GM23338 (cell line): Measurements from ENCODE around the gene NPHP4. TPM values are rescaled to one million over a fixed set of nuclear protein-coding genes. Genes with fewer than 3 reads are reported as not detected.

Source experiments
- ATAC-seq: fragments of 200-7000 bp; cut with Tn5 transposase; 3 replicates; pipeline ENCODE4 v1.9.1; 2020
- DNase-seq: peaks from one replicate; pipeline ENCODE4 v3.0.0-alpha.2; 2015; ENCODE audit warnings: low spot score
- H2AFZ ChIP-seq: fragments of 200-600 bp; sonication (generic); 2 replicates; pipeline ENCODE4 v1.8.0; 2016; ENCODE audit warnings: antibody characterized with exemption, mild to moderate bottlenecking, moderate library complexity
- H3F3A ChIP-seq: fragments of 200-600 bp; sonication (generic); replicated peaks from 2 replicates; pipeline ENCODE4 v1.8.0; 2017; ENCODE audit warnings: antibody characterized with exemption, mixed run types, low read depth
- H3K27ac ChIP-seq: fragments of 200-600 bp; sonication (generic); 2 replicates; pipeline ENCODE4 v1.6.1; 2016; ENCODE audit warnings: low read depth
- H3K27me3 ChIP-seq: fragments of 200-600 bp; sonication (generic); 2 replicates; pipeline ENCODE4 v1.8.0; 2016; ENCODE audit warnings: mild to moderate bottlenecking, mixed run types, moderate library complexity; ENCODE audit not compliant: insufficient read depth
- H3K36me3 ChIP-seq: fragments of 200-600 bp; sonication (generic); 2 replicates; pipeline ENCODE4 v1.8.0; 2016; ENCODE audit warnings: mild to moderate bottlenecking; ENCODE audit not compliant: insufficient read depth
- H3K4me1 ChIP-seq: fragments of 200-600 bp; sonication (generic); 2 replicates; pipeline ENCODE4 v1.8.0; 2016; ENCODE audit warnings: mild to moderate bottlenecking, moderate library complexity; ENCODE audit not compliant: insufficient read depth
- H3K4me2 ChIP-seq: fragments of 200-600 bp; sonication (generic); 2 replicates; pipeline ENCODE4 v1.7.1; 2017; ENCODE audit warnings: mixed run types
- H3K4me3 ChIP-seq: fragments of 200-600 bp; sonication (generic); 2 replicates; pipeline ENCODE4 v1.6.1; 2016; ENCODE audit warnings: mixed run types
- H3K79me2 ChIP-seq: fragments of 200-600 bp; sonication (generic); replicated peaks from 2 replicates; pipeline ENCODE4 v1.8.0; 2017; ENCODE audit warnings: mild to moderate bottlenecking; ENCODE audit not compliant: insufficient read depth
- H3K9me2 ChIP-seq: fragments of 200-600 bp; sonication (generic); 2 replicates; pipeline ENCODE4 v1.8.0; 2017; ENCODE audit not compliant: insufficient read depth
- H4K20me1 ChIP-seq: fragments of 200-600 bp; sonication (generic); replicated peaks from 2 replicates; pipeline ENCODE4 v1.8.0; 2017; ENCODE audit warnings: mild to moderate bottlenecking; ENCODE audit not compliant: insufficient read depth
- H3K27ac Mint-ChIP-seq: 2 replicates; pipeline ENCODE4 v1.8.0; 2020; ENCODE audit warnings: inconsistent platforms, mild to moderate bottlenecking, moderate library complexity, mixed read lengths
- H3K27me3 Mint-ChIP-seq: 3 replicates; pipeline ENCODE4 v1.8.0; 2022; ENCODE audit warnings: low read depth, mild to moderate bottlenecking, moderate library complexity, mixed read lengths, inconsistent platforms; ENCODE audit not compliant: insufficient read depth, poor library complexity
- H3K36me3 Mint-ChIP-seq: 3 replicates; pipeline ENCODE4 v1.8.0; 2021; ENCODE audit warnings: low read depth, mild to moderate bottlenecking, inconsistent platforms, moderate library complexity, mixed read lengths
- H3K4me1 Mint-ChIP-seq: 3 replicates; pipeline ENCODE4 v1.8.0; 2020; ENCODE audit warnings: mild to moderate bottlenecking, inconsistent platforms, mixed read lengths
- H3K4me3 Mint-ChIP-seq: 3 replicates; pipeline ENCODE4 v1.8.0; 2021; ENCODE audit warnings: moderate library complexity, mild to moderate bottlenecking, inconsistent platforms, mixed read lengths
- H3K9me3 Mint-ChIP-seq: 3 replicates; pipeline ENCODE4 v1.8.0; 2020; ENCODE audit warnings: moderate library complexity, mild to moderate bottlenecking, inconsistent platforms, mixed read lengths
- CREB1 ChIP-seq: fragments of 250-450 bp; sonication (Bioruptor Pico); IDR thresholded peaks from 2 replicates; pipeline ENCODE4 v1.5.0; 2020; ENCODE audit warnings: low read depth, mild to moderate bottlenecking, moderate library complexity
- EZH2 ChIP-seq: fragments of 200-600 bp; sonication (generic); IDR thresholded peaks from one replicate; pipeline ENCODE4 v1.8.0; 2017; ENCODE audit warnings: antibody characterized with exemption, mild to moderate bottlenecking, low read depth; ENCODE audit not compliant: unreplicated experiment
- EZH2phosphoT487 ChIP-seq: fragments of 200-600 bp; sonication (generic); IDR thresholded peaks from one replicate; pipeline ENCODE4 v1.8.1; 2018; ENCODE audit warnings: antibody characterized with exemption; ENCODE audit not compliant: unreplicated experiment
- JUNB ChIP-seq: IDR thresholded peaks from one replicate; pipeline ENCODE4 v1.6.1; 2016; ENCODE audit warnings: antibody characterized with exemption; ENCODE audit not compliant: unreplicated experiment
- NANOG ChIP-seq: IDR thresholded peaks from 2 replicates; pipeline ENCODE4 v1.6.1; 2016; ENCODE audit warnings: antibody characterized with exemption, borderline replicate concordance
- POLR2AphosphoS5 ChIP-seq: IDR thresholded peaks from 2 replicates; pipeline ENCODE4 v1.6.1; 2016; ENCODE audit warnings: antibody characterized with exemption, low read depth
- REST ChIP-seq: IDR thresholded peaks from one replicate; pipeline ENCODE4 v1.6.1; 2018; ENCODE audit warnings: antibody characterized with exemption; ENCODE audit not compliant: unreplicated experiment
- STAT1 ChIP-seq: IDR thresholded peaks from one replicate; pipeline ENCODE4 v1.6.1; 2016; ENCODE audit warnings: antibody characterized with exemption; ENCODE audit not compliant: unreplicated experiment
- ZNF114 ChIP-seq: fragments of 250-450 bp; sonication (Bioruptor Pico); IDR thresholded peaks from 2 replicates; pipeline ENCODE4 v1.5.0; 2020; ENCODE audit warnings: mild to moderate bottlenecking, moderate library complexity
- ZNF331 ChIP-seq: fragments of 250-450 bp; sonication (Bioruptor Pico); IDR thresholded peaks from 2 replicates; pipeline ENCODE4 v1.5.0; 2020; ENCODE audit warnings: low read depth, mild to moderate bottlenecking, moderate library complexity
- ZNF462 ChIP-seq: fragments of 250-450 bp; sonication (Bioruptor Pico); IDR thresholded peaks from 2 replicates; pipeline ENCODE4 v1.5.0; 2020; ENCODE audit warnings: mild to moderate bottlenecking, moderate library complexity
- polyA plus RNA-seq: library from polyadenylated mRNA; unstranded; fragments of >200 nt; fragmentation: Nextera tagmentation; extraction: Ambion mirVana; gene quantifications from 2 replicates; pipeline ENCODE4 v1.2.1, GENCODE V29; 2016
- total RNA-seq: library from RNA; depleted of rRNA; stranded (reverse); fragments of >200 nt; shearing (Covaris generic); gene quantifications from 2 replicates; pipeline ENCODE4 v1.2.3, GENCODE V29; 2014
- TF ChIP-seq, protein P1 (sequence below): IDR thresholded peaks from 2 replicates; pipeline ENCODE4 v1.6.1; 2016; ENCODE audit warnings: antibody characterized with exemption

Gene NPHP4
- total and polyA plus RNA-seq, 2 experiments from 2014 or later: 2.5 to 12.4 TPM

GRCh38 chr1:5907386-5907785 is 84.8 kb downstream of the NPHP4 start:
- H3K36me3 ChIP-seq: no peaks in the 10 kb centered on the region
- H3K36me3 Mint-ChIP-seq: peaks cover 2% of the 10 kb centered on the region; the same call in 1 of the 3 replicates
- no peaks in the 10 kb centered on the region for H3K9me3 Mint-ChIP-seq
- H3K27ac ChIP-seq: no peak overlapping the region
- no peaks in the 10 kb centered on the region for H3K79me2 ChIP-seq
- no peaks in the 10 kb centered on the region for H3K27me3 ChIP-seq
- H3K4me3 Mint-ChIP-seq: no peak overlapping the region
- H3K4me1 Mint-ChIP-seq: peaks cover 8% of the 10 kb centered on the region
- DNase-seq (no peak), ATAC-seq (no peak)
- H4K20me1 ChIP-seq: no peaks in the 10 kb centered on the region
- no peak overlapping the region for H2AFZ ChIP-seq
- H3K9me2 ChIP-seq: no peaks in the 10 kb centered on the region
- TF ChIP-seq ZNF114 (no peak), EZH2 (no peak), POLR2AphosphoS5 (no peak), ZNF462 (CRISPR knock-in tag) (no peak), JUNB (no peak), REST (no peak), ZNF331 (CRISPR knock-in tag) (no peak), NANOG (no peak), CREB1 (CRISPR knock-in tag) (no peak), STAT1 (no peak), EZH2phosphoT487 (no peak)
- TF ChIP-seq, protein P1, sequence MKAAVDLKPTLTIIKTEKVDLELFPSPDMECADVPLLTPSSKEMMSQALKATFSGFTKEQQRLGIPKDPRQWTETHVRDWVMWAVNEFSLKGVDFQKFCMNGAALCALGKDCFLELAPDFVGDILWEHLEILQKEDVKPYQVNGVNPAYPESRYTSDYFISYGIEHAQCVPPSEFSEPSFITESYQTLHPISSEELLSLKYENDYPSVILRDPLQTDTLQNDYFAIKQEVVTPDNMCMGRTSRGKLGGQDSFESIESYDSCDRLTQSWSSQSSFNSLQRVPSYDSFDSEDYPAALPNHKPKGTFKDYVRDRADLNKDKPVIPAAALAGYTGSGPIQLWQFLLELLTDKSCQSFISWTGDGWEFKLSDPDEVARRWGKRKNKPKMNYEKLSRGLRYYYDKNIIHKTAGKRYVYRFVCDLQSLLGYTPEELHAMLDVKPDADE: no peak
- H3F3A ChIP-seq: no peaks in the 10 kb centered on the region
- H3K4me3 ChIP-seq: no peak overlapping the region
- H3K4me1 ChIP-seq: no peaks in the 10 kb centered on the region
- no peak overlapping the region for H3K4me2 ChIP-seq
- H3K27ac Mint-ChIP-seq: no peak overlapping the region
- peaks cover 11% of the 10 kb centered on the region for H3K27me3 Mint-ChIP-seq
